ENCODE data around the gene RHOBTB3. TPM values are rescaled to one million over a fixed set of nuclear protein-coding genes. Genes with fewer than 3 reads are reported as not detected.

The RHOBTB3 gene
- total and polyA plus RNA-seq, 7 donors = 12.3 to 151 (median 75.6) TPM

- Histone ChIP-seq H3K27ac (peak overlapping the region; percentile 9 to 44 (median 22)), H3K4me3 (no peak overlapping the region), H3K9me3 (no peaks in the 10 kb centered on the region), H3K36me3 (no peaks in the 10 kb centered on the region), H3K27me3 (no peaks in the 10 kb centered on the region), H3K4me1 (peaks cover 0 to 47% (median 20%) of the 10 kb centered on the region in 4 donors)
- TF ChIP-seq EP300 (IDR thresholded peaks at IDR 0.05) = no peak
- no peak for TF ChIP-seq POLR2A (IDR thresholded peaks at IDR 0.05)
- TF ChIP-seq, protein P1, sequence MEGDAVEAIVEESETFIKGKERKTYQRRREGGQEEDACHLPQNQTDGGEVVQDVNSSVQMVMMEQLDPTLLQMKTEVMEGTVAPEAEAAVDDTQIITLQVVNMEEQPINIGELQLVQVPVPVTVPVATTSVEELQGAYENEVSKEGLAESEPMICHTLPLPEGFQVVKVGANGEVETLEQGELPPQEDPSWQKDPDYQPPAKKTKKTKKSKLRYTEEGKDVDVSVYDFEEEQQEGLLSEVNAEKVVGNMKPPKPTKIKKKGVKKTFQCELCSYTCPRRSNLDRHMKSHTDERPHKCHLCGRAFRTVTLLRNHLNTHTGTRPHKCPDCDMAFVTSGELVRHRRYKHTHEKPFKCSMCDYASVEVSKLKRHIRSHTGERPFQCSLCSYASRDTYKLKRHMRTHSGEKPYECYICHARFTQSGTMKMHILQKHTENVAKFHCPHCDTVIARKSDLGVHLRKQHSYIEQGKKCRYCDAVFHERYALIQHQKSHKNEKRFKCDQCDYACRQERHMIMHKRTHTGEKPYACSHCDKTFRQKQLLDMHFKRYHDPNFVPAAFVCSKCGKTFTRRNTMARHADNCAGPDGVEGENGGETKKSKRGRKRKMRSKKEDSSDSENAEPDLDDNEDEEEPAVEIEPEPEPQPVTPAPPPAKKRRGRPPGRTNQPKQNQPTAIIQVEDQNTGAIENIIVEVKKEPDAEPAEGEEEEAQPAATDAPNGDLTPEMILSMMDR (IDR thresholded peaks at IDR 0.05) = no peak
- TF ChIP-seq POLR2AphosphoS5 (IDR thresholded peaks at IDR 0.05) = no peak
- DNase-seq = no peak
- intact Hi-C loops (cut with DNase I) = no loop called here
- WGBS, 2 donors = 52 to 67% methylated on average over 3 of the region's 3 CpGs
Measured at GRCh38 chr5:95720094-95720786, 10.9 kb upstream of the RHOBTB3 start.

DNA sequence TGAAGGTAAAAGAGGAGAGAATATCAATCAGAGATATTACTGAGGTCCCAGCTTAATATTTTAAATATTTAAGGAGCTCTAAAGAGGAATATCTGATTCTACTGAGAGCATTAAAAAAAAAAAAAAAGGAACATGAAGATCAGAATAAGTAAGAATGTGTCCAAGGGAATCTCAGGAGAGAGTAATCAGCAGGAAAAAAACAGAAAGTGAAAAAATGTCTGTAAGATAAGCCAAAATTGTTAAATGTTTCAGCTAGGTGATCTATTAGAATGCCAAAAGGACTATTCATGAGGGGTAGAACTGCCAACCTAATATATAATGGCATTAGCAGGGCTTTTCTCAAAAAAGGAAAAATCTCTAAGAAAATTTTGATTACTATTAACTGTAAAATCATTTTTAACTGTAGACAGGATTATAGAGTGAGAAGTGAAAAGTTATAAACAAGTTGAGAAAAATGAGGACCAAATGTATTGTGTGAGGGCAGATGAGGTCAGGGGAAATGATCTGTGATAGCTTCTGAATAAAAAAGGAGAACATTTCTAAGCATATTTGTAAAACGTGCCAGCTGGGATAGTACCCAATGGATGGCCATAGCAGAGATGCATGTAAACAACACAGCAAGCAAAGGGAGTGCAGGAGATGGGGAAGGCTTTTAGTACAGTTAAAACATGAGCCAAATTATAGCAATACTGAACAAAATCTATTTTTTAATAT is 9.4 kb upstream of the RHOBTB3 start:
- Histone ChIP-seq H3K27ac (peak overlapping the region in 3 of 4 donors; percentile 0 to 11 (median 10)), H3K9me3 (no peaks in the 10 kb centered on the region), H3K36me3 (no peaks in the 10 kb centered on the region), H3K4me3 (no peak overlapping the region), H3K4me1 (peaks cover 0 to 62% (median 31%) of the 10 kb centered on the region in 4 donors), H3K27me3 (no peaks in the 10 kb centered on the region)
- intact Hi-C loops (cut with DNase I) = no loop called here
- 55 to 66% methylated on average over 1 of the region's 1 CpG for WGBS, 2 donors
- no peak for TF ChIP-seq POLR2AphosphoS5 (IDR thresholded peaks at IDR 0.05)
- TF ChIP-seq, protein P1 (IDR thresholded peaks at IDR 0.05) = no peak
- no peak for TF ChIP-seq POLR2A (IDR thresholded peaks at IDR 0.05)
- no peak for TF ChIP-seq EP300 (IDR thresholded peaks at IDR 0.05)
- DNase-seq = no peak

DNA sequence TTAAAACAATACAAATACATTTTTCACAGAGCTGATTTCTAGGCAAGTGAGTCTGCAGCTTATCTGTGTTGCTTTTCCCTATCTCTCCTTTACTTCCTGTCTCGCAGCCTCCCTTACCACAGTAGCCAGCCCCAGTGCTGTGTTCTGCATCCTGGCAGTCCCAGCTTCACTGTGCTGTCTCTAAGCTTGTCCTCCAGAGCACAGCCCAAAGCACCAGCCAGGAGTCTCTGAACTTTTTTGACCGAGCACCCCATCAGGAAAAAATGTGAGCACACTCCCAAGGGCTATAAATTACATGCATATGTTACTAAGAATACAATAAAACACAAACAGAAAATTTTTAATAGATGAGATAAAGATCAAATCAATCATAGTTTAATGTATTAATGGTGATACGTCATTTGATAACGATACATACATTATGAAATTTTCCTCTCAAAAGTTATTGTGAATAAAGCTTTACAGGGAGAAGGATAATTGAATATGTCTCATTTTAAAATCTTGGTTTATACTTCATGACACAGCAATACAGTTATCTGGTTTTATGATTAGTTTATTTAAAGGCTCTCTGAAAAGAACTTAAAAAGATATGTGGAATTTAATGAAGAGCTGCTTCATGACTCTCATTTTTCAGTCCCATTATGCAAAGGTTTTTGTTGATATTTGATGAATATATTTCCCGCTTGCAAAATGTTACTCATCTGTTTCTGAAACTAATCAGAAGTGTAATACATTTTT is 7.3 kb upstream of the RHOBTB3 start:
- Histone ChIP-seq H3K36me3 (no peaks in the 10 kb centered on the region), H3K27me3 (no peaks in the 10 kb centered on the region), H3K9me3 (no peaks in the 10 kb centered on the region), H3K27ac (peak overlapping the region in 3 of 4 donors; percentile 37 to 98 (median 94)), H3K4me3 (no peak overlapping the region), H3K4me1 (peaks cover 0 to 69% (median 35%) of the 10 kb centered on the region in 4 donors)
- WGBS, 2 donors = 71 to 76% methylated on average over 5 of the region's 5 CpGs
- no peak for DNase-seq
- intact Hi-C loops (cut with DNase I) = no loop called here
- TF ChIP-seq EP300 (IDR thresholded peaks at IDR 0.05) (no peak), POLR2AphosphoS5 (IDR thresholded peaks at IDR 0.05) (peak in 1 of 4 donors; percentile 18)

DNA sequence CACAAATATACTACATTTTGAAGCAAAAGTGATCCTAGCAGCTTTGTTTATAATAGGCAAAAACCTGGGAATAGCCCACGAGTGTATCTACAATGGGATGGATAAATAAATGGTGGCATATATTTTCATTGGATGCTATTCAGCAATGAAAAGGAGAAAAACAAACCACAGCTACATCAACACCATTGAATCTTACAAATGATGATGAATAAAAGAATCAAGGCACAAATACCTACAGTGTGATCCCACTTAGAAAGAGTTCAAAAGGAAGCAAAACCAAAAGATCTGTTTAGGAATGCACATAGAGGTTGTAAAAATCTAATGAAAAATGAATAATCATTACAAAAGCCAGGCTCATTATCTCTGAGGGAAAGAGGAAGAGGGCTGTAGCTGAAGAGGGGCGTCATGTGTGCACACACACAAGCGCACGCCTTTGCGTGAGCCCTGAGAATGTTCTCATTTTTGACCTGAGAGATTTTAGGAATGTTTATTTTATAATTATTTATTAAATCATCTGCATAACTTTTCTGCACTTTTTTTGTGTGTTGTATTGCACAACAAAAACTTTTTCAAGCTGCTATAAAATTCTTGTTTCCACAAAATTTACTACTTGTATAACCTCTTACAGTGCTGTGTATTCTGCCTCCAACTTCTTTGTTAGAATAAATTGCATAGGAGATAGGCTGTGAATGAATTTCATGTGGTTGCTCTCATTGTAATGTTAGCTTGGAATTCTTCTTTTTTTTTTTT is 5.9 kb upstream of the RHOBTB3 start:
- DNase-seq = no peak
- Histone ChIP-seq H3K27me3 (no peaks in the 10 kb centered on the region), H3K4me3 (no peak overlapping the region), H3K4me1 (peaks cover 0 to 72% (median 38%) of the 10 kb centered on the region in 4 donors), H3K9me3 (no peaks in the 10 kb centered on the region), H3K27ac (peak overlapping the region; percentile 7 to 98 (median 68)), H3K36me3 (no peaks in the 10 kb centered on the region)
- intact Hi-C loops (cut with DNase I) = no loop called here
- no peak for TF ChIP-seq POLR2A (IDR thresholded peaks at IDR 0.05)
- no peak for TF ChIP-seq EP300 (IDR thresholded peaks at IDR 0.05)
- TF ChIP-seq POLR2AphosphoS5 (IDR thresholded peaks at IDR 0.05) = no peak
- TF ChIP-seq, protein P1 (IDR thresholded peaks at IDR 0.05) = no peak
- WGBS, 2 donors = 82 to 85% methylated on average over 5 of the region's 5 CpGs
